Measurements from ENCODE around the gene CNTNAP2. TPM values are rescaled to one million over a fixed set of nuclear protein-coding genes. Genes with fewer than 3 reads are reported as not detected.

Gene CNTNAP2
- total RNA-seq, 1 donor: 7.6 TPM

DNA sequence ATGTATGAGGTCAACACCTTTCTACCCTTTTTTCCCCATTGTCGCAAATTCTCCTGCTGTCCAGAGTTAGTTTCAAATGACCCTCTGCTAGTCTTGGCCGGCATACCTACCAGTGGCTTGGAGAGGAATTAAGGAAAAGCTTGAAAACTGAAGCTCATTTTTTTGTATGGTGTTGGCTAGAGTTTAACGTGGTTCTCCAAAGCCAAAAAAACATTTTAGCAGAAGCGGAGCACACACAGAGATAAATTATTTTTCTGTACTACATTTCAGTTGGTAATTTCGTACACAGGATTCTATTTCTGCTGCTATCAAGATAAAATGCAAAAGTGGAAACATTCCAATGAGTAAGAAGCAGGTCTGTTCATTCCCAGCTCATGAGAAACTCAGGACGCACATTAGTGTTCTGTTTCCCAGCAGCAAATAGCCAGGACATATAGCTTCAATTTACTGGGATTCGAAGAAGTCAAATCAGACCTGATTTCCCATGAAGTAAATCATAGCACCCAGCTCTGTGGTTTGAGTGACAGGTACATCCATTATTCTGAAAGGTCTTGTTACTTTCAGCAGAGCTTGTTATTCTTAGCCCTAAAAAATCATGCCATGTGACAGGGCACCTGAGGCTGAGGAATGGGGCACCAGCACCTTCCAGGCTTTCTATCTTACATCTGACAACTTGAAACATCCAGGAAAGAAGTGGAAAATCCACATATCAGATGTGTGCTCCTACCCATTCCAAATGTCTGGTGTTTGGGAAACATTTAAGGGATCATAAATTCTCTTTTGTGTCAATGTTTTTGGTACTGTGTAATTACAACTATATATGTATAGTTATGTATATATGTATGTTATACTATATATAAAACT lies 2258.0 kb downstream of the CNTNAP2 start:
- TF ChIP-seq, protein P1, sequence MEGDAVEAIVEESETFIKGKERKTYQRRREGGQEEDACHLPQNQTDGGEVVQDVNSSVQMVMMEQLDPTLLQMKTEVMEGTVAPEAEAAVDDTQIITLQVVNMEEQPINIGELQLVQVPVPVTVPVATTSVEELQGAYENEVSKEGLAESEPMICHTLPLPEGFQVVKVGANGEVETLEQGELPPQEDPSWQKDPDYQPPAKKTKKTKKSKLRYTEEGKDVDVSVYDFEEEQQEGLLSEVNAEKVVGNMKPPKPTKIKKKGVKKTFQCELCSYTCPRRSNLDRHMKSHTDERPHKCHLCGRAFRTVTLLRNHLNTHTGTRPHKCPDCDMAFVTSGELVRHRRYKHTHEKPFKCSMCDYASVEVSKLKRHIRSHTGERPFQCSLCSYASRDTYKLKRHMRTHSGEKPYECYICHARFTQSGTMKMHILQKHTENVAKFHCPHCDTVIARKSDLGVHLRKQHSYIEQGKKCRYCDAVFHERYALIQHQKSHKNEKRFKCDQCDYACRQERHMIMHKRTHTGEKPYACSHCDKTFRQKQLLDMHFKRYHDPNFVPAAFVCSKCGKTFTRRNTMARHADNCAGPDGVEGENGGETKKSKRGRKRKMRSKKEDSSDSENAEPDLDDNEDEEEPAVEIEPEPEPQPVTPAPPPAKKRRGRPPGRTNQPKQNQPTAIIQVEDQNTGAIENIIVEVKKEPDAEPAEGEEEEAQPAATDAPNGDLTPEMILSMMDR (IDR thresholded peaks at IDR 0.05; ENCODE audit: extremely low read depth, low read depth, low read length): no peak
- H4K20me1 ChIP-seq (ENCODE audit: insufficient read depth, low read length): no peaks in the 10 kb centered on the region
- no peaks in the 10 kb centered on the region for H3K9me3 ChIP-seq (ENCODE audit: low read depth, low read length)
- no peaks in the 10 kb centered on the region for H3K4me1 ChIP-seq (ENCODE audit: insufficient read depth, low read length)
- H2AFZ ChIP-seq (ENCODE audit: low read length): no peak overlapping the region
- no peaks in the 10 kb centered on the region for H3K27me3 ChIP-seq (ENCODE audit: insufficient read depth, low read length)
- H3K27ac ChIP-seq (ENCODE audit: low read depth, low read length): no peak overlapping the region
- H3K4me3 ChIP-seq (ENCODE audit: insufficient read depth, low read length): no peak overlapping the region
- H3K36me3 ChIP-seq (ENCODE audit: insufficient read depth, low read length): no peaks in the 10 kb centered on the region
- no peak for DNase-seq (ENCODE audit: insufficient read length, low spot score, missing footprints)
- H3K4me2 ChIP-seq (ENCODE audit: insufficient read depth, low read length): no peak overlapping the region
- H3K79me2 ChIP-seq (ENCODE audit: insufficient read depth, low read length): no peaks in the 10 kb centered on the region

DNA sequence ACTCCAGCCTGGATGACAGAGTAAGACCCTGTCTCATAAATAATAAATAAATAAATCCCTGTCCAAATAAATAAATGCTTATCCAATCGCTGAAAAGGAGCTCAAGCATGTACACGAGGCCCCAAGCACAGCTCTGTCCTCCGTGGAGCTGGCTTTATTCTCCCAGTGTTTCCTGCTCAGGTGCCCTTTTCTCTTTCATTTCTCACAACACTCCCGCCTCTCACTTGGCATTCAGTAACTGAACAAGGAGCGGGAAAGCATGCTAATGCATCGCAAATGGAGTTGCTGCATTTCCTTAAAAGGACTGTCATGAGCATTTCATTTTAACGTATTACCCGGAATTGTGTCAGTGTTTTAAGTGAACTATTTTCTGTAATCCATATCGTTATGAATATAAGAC lies 2263.1 kb downstream of the CNTNAP2 start:
- Histone ChIP-seq H4K20me1 (ENCODE audit: insufficient read depth, low read length) (no peaks in the 10 kb centered on the region), H3K4me3 (ENCODE audit: insufficient read depth, low read length) (no peak overlapping the region), H3K4me1 (ENCODE audit: insufficient read depth, low read length) (no peaks in the 10 kb centered on the region), H3K79me2 (ENCODE audit: insufficient read depth, low read length) (no peaks in the 10 kb centered on the region), H3K36me3 (ENCODE audit: insufficient read depth, low read length) (no peaks in the 10 kb centered on the region), H3K27me3 (ENCODE audit: insufficient read depth, low read length) (no peaks in the 10 kb centered on the region), H3K9me3 (ENCODE audit: low read depth, low read length) (no peaks in the 10 kb centered on the region), H3K4me2 (ENCODE audit: insufficient read depth, low read length) (no peak overlapping the region), H2AFZ (ENCODE audit: low read length) (no peak overlapping the region), H3K27ac (ENCODE audit: low read depth, low read length) (no peak overlapping the region)
- TF ChIP-seq, protein P1 (IDR thresholded peaks at IDR 0.05; ENCODE audit: extremely low read depth, low read depth, low read length): no peak
- no peak for DNase-seq (ENCODE audit: insufficient read length, low spot score, missing footprints)

DNA sequence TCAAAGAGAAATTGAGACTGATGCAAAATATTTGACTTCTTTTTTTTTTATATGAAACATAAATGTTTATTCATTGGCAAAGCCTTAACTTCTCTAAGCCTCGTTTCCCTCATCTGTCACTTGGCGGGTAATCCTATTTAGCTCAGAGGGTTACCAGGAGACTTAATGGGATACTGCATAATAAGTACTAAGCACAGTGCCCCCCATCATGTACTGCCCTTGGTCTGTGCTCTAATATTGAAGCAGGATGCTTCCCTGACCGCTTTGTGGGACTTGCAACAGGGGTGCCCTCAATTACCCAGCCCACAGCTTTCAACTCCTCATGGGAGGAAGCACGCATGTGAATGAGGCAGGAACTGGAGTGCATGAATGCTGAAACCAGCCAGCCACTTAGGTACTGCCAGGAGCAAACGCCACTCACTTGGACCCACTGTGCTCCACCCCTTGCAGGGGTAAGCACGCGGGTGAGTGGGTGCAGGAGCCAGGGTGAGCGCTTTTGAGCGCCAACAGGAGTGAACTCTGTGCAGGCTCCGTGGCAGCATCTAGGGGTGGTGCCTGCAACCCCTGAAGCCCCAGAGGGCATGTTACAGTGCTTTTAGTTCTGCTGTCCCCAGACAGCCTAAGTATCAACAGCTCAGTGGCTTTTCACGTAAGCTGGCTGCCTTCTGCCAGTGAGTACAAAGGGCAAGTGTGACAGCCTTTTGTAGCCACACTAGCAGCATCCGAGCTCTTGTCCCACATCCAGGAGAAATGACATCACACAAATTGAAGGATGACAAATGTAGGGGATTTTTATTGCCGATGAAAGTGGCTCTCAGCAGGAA lies 2264.2 kb downstream of the CNTNAP2 start:
- no peak overlapping the region for H3K4me3 ChIP-seq (ENCODE audit: insufficient read depth, low read length)
- TF ChIP-seq, protein P1 (IDR thresholded peaks at IDR 0.05; ENCODE audit: extremely low read depth, low read depth, low read length): no peak
- no peaks in the 10 kb centered on the region for H3K4me1 ChIP-seq (ENCODE audit: insufficient read depth, low read length)
- H3K27me3 ChIP-seq (ENCODE audit: insufficient read depth, low read length): no peaks in the 10 kb centered on the region
- H4K20me1 ChIP-seq (ENCODE audit: insufficient read depth, low read length): no peaks in the 10 kb centered on the region
- H3K27ac ChIP-seq (ENCODE audit: low read depth, low read length): no peak overlapping the region
- DNase-seq (ENCODE audit: insufficient read length, low spot score, missing footprints): no peak
- H3K9me3 ChIP-seq (ENCODE audit: low read depth, low read length): no peaks in the 10 kb centered on the region
- no peak overlapping the region for H2AFZ ChIP-seq (ENCODE audit: low read length)
- H3K79me2 ChIP-seq (ENCODE audit: insufficient read depth, low read length): no peaks in the 10 kb centered on the region
- H3K36me3 ChIP-seq (ENCODE audit: insufficient read depth, low read length): no peaks in the 10 kb centered on the region
- no peak overlapping the region for H3K4me2 ChIP-seq (ENCODE audit: insufficient read depth, low read length)

DNA sequence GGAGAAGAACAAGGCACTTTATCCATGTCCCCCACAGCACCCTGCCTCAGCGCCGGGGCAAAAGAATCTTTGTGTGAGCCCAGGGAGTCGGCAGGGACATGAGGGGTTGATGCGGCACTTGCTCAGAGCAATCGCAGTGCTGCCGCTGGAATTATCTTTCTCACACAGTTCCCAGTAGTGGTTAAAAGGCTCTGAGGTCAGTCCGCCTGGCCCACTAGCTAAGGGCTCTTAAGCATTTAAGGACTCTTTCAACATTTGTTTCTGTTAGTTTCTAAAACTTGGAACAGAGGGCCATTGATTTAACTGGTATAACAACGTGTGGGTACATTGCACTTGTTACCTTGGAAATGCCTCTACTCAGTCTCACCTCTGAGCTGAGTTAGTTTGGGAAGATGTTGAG lies 2266.0 kb downstream of the CNTNAP2 start:
- Histone ChIP-seq H3K4me1 (ENCODE audit: insufficient read depth, low read length) (no peaks in the 10 kb centered on the region), H3K36me3 (ENCODE audit: insufficient read depth, low read length) (no peaks in the 10 kb centered on the region), H3K79me2 (ENCODE audit: insufficient read depth, low read length) (no peaks in the 10 kb centered on the region), H3K27ac (ENCODE audit: low read depth, low read length) (no peak overlapping the region), H2AFZ (ENCODE audit: low read length) (no peak overlapping the region), H3K4me2 (ENCODE audit: insufficient read depth, low read length) (no peak overlapping the region), H3K4me3 (ENCODE audit: insufficient read depth, low read length) (no peak overlapping the region), H3K27me3 (ENCODE audit: insufficient read depth, low read length) (no peaks in the 10 kb centered on the region), H4K20me1 (ENCODE audit: insufficient read depth, low read length) (no peaks in the 10 kb centered on the region), H3K9me3 (ENCODE audit: low read depth, low read length) (no peaks in the 10 kb centered on the region)
- no peak for DNase-seq (ENCODE audit: insufficient read length, low spot score, missing footprints)
- TF ChIP-seq, protein P1 (IDR thresholded peaks at IDR 0.05; ENCODE audit: extremely low read depth, low read depth, low read length): no peak
